KMS-11 (cell line): ENCODE results near the gene GAB2.

Experiments
- H2AFZ ChIP-seq: fragments of 200-600 bp; sonication (generic); 2 replicates; pipeline ENCODE4 v1.6.1; 2016; ENCODE audit warnings: antibody characterized with exemption, mixed run types, low read depth
- H3K27ac ChIP-seq: fragments of 200-600 bp; sonication (generic); 2 replicates; pipeline ENCODE4 v1.6.1; 2016; ENCODE audit warnings: mild to moderate bottlenecking, mixed run types
- H3K27me3 ChIP-seq: fragments of 200-600 bp; sonication (generic); 2 replicates; pipeline ENCODE4 v1.6.1; 2017; ENCODE audit warnings: mild to moderate bottlenecking, low read depth, mixed run types, moderate library complexity; ENCODE audit not compliant: insufficient read depth
- H3K36me3 ChIP-seq: fragments of 200-600 bp; sonication (generic); 2 replicates; pipeline ENCODE4 v1.6.1; 2017; ENCODE audit warnings: mild to moderate bottlenecking, mixed run types; ENCODE audit not compliant: insufficient read depth
- H3K4me1 ChIP-seq: fragments of 200-600 bp; sonication (generic); 2 replicates; pipeline ENCODE4 v1.6.1; 2016; ENCODE audit warnings: mild to moderate bottlenecking, low read depth, mixed run types; ENCODE audit not compliant: poor library complexity, severe bottlenecking
- H3K4me2 ChIP-seq: fragments of 200-600 bp; sonication (generic); 2 replicates; pipeline ENCODE4 v1.7.0; 2016; ENCODE audit warnings: mild to moderate bottlenecking, mixed run types
- H3K4me3 ChIP-seq: fragments of 200-600 bp; sonication (generic); IDR thresholded peaks from 2 replicates; pipeline ENCODE4 v1.6.1; 2017; ENCODE audit warnings: low read depth, low read length, mixed read lengths; ENCODE audit not compliant: insufficient read depth
- H3K79me2 ChIP-seq: fragments of 200-600 bp; sonication (generic); 2 replicates; pipeline ENCODE4 v1.6.1; 2016; ENCODE audit warnings: low read depth, mixed run types; ENCODE audit not compliant: insufficient read depth
- H3K9ac ChIP-seq: fragments of 200-600 bp; sonication (generic); 2 replicates; pipeline ENCODE4 v1.6.1; 2016; ENCODE audit warnings: mild to moderate bottlenecking, mixed run types
- H4K20me1 ChIP-seq: fragments of 200-600 bp; sonication (generic); 2 replicates; pipeline ENCODE4 v1.6.1; 2016; ENCODE audit warnings: mild to moderate bottlenecking, mixed run types; ENCODE audit not compliant: insufficient read depth
- CTCF ChIP-seq: fragments of 200-600 bp; sonication (generic); conservative IDR thresholded peaks from 2 replicates; pipeline ENCODE4 v1.6.1; 2017; ENCODE audit warnings: low read depth, mild to moderate bottlenecking, antibody characterized with exemption, low read length, moderate library complexity, mixed read lengths

Gene GAB2

GRCh38 chr11:78428266-78428636 lies 10.6 kb upstream of the GAB2 start:
- Histone ChIP-seq H3K27ac (no peak overlapping the region), H3K4me2 (no peak overlapping the region), H3K36me3 (no peaks in the 10 kb centered on the region), H3K27me3 (no peaks in the 10 kb centered on the region), H4K20me1 (no peaks in the 10 kb centered on the region), H3K79me2 (no peaks in the 10 kb centered on the region), H3K4me3 (no peak overlapping the region), H3K9ac (no peak overlapping the region), H3K4me1 (peaks cover 45% of the 10 kb centered on the region), H2AFZ (no peak overlapping the region)
- no peak for TF ChIP-seq CTCF

- H3K79me2 ChIP-seq, result no peaks in the 10 kb centered on the region
- TF ChIP-seq CTCF, result no peak
- H4K20me1 ChIP-seq, result no peaks in the 10 kb centered on the region
- no peak overlapping the region for H3K4me2 ChIP-seq
- H3K27ac ChIP-seq, result no peak overlapping the region
- H3K4me1 ChIP-seq, result peaks cover 45% of the 10 kb centered on the region
- no peak overlapping the region for H3K4me3 ChIP-seq
- H3K27me3 ChIP-seq, result no peaks in the 10 kb centered on the region
- no peak overlapping the region for H3K9ac ChIP-seq
- H2AFZ ChIP-seq, result no peak overlapping the region
- no peaks in the 10 kb centered on the region for H3K36me3 ChIP-seq
These were observed 10.1 kb upstream of the GAB2 start for GRCh38 chr11:78427615-78428265.

GRCh38 chr11:78426845-78427244 lies 9.2 kb upstream of the GAB2 start:
- Histone ChIP-seq H3K4me2 (no peak overlapping the region), H3K4me1 (peaks cover 45% of the 10 kb centered on the region), H3K27ac (no peak overlapping the region), H4K20me1 (no peaks in the 10 kb centered on the region), H3K36me3 (no peaks in the 10 kb centered on the region), H2AFZ (no peak overlapping the region), H3K9ac (no peak overlapping the region), H3K79me2 (no peaks in the 10 kb centered on the region), H3K4me3 (no peak overlapping the region), H3K27me3 (no peaks in the 10 kb centered on the region)
- no peak for TF ChIP-seq CTCF

GRCh38 chr11:78425399-78426070 lies 7.9 kb upstream of the GAB2 start:
- Histone ChIP-seq H3K27ac (no peak overlapping the region), H3K9ac (no peak overlapping the region), H3K27me3 (no peaks in the 10 kb centered on the region), H3K4me2 (no peak overlapping the region), H3K36me3 (no peaks in the 10 kb centered on the region), H4K20me1 (no peaks in the 10 kb centered on the region), H3K4me3 (no peak overlapping the region), H3K4me1 (peaks cover 45% of the 10 kb centered on the region), H2AFZ (no peak overlapping the region), H3K79me2 (no peaks in the 10 kb centered on the region)
- TF ChIP-seq CTCF, result no peak
